ENCODE measurements around the gene MRTFA.
"Not testable (repeated sequence)": the region's sequence is repeated elsewhere in the genome, so short reads cannot be mapped to it uniquely, and the experiment has no call there.

Gene MRTFA

GRCh38 chr22:40588726-40589125, 47.8 kb downstream of the MRTFA start:
- Histone ChIP-seq H3K4me3 (replicated peaks; ENCODE audit: low read depth, low read length) (no peak overlapping the region), H3K27me3 (replicated peaks; ENCODE audit: control insufficient read depth, insufficient read depth, low read length) (no peaks in the 10 kb centered on the region), H3K36me3 (ENCODE audit: control insufficient read depth, insufficient read depth, low read length) (no peaks in the 10 kb centered on the region; the same call in 1 of the 2 replicates)
- no peak for TF ChIP-seq CTCF (IDR thresholded peaks at IDR 0.05; ENCODE audit: insufficient read depth, low read length, poor library complexity, severe bottlenecking)
- no peak for DNase-seq (ENCODE audit: extremely low read depth, insufficient read length)

DNA sequence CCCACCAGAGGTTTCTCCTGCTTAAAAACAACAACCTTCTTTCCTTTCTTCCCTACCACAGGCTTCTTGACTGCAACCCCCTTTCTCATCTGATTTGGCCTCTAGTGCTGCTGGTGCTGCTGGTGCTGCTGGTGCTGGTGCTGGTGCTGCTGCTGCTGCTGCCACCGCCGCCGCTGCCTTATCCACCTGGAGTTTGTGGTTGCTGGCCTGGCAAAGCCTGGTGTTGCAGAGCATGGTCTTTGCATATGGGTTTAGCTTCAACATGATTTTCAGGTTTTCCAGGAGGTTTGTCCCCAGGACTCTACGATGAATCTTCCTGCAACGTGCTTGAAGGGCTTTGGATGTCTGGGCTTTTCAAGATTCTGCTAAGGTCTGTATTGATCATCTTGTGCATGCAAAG, 49.7 kb downstream of the MRTFA start:
- Histone ChIP-seq H3K4me3 (replicated peaks; ENCODE audit: low read depth, low read length) (no peak overlapping the region), H3K27me3 (replicated peaks; ENCODE audit: control insufficient read depth, insufficient read depth, low read length) (no peaks in the 10 kb centered on the region), H3K36me3 (ENCODE audit: control insufficient read depth, insufficient read depth, low read length) (no peaks in the 10 kb centered on the region; the same call in 1 of the 2 replicates)
- no peak for TF ChIP-seq CTCF (IDR thresholded peaks at IDR 0.05; ENCODE audit: insufficient read depth, low read length, poor library complexity, severe bottlenecking)
- no peak for DNase-seq (ENCODE audit: extremely low read depth, insufficient read length)

DNA sequence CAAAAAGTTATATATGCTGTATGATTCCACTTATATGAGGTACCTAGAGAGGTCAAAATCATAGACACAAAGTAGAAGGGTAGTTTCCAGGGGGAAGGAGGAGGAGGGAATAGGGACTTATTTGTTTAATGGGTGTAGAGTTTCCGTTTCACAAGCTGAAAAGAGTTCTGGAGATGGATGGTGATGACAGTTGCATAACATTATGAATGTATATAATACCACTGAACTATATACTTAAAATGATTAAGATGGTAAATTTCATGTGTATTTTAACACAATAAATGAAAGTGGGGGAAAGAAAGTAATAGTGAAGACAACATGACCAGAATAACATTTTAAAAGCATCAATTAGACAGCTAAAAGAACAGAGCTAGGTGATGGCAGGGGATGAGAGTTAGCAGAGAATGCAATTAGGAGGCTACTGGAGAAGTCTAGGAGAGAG, 51.2 kb downstream of the MRTFA start:
- DNase-seq (ENCODE audit: extremely low read depth, insufficient read length), result no peak
- no peak for TF ChIP-seq CTCF (IDR thresholded peaks at IDR 0.05; ENCODE audit: insufficient read depth, low read length, poor library complexity, severe bottlenecking)
- Histone ChIP-seq H3K4me3 (replicated peaks; ENCODE audit: low read depth, low read length) (no peak overlapping the region), H3K36me3 (ENCODE audit: control insufficient read depth, insufficient read depth, low read length) (no peaks in the 10 kb centered on the region; the same call in 1 of the 2 replicates), H3K27me3 (replicated peaks; ENCODE audit: control insufficient read depth, insufficient read depth, low read length) (no peaks in the 10 kb centered on the region)

DNA sequence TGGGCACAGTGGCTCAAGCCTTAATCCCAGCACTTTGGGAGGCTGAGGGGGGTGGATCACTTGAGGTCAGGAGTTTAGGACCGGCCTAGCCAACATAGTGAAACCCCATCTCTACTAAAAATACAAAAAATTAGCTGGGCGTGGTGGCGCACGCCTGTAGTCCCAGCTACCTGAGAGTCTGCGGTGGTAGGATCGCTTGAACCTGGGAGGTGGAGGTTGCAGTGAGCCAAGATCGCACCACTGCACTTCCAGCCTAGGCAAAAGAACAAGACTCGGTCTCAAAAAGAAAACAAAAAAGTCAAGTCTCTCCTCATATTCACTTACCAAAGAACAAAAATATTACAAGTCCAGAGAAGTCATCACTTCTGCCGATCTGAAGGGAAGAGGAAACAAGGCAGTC, 51.8 kb downstream of the MRTFA start:
- not testable (repeated sequence) for H3K4me3 ChIP-seq (replicated peaks; ENCODE audit: low read depth, low read length); H3K36me3 ChIP-seq (ENCODE audit: control insufficient read depth, insufficient read depth, low read length); H3K27me3 ChIP-seq (replicated peaks; ENCODE audit: control insufficient read depth, insufficient read depth, low read length); DNase-seq (ENCODE audit: extremely low read depth, insufficient read length)

- H3K27me3 ChIP-seq (replicated peaks; ENCODE audit: control insufficient read depth, insufficient read depth, low read length), result no peaks in the 10 kb centered on the region
- no peak for DNase-seq (ENCODE audit: extremely low read depth, insufficient read length)
- peak overlapping the region; percentile 8; the same call in 1 of the 2 replicates for H3K4me3 ChIP-seq (replicated peaks; ENCODE audit: low read depth, low read length)
- no peak for TF ChIP-seq CTCF (IDR thresholded peaks at IDR 0.05; ENCODE audit: insufficient read depth, low read length, poor library complexity, severe bottlenecking)
- H3K36me3 ChIP-seq (ENCODE audit: control insufficient read depth, insufficient read depth, low read length), result no peaks in the 10 kb centered on the region; the same call in none of the 2 replicates
These were observed 53.3 kb downstream of the MRTFA start for GRCh38 chr22:40583053-40583741.

DNA sequence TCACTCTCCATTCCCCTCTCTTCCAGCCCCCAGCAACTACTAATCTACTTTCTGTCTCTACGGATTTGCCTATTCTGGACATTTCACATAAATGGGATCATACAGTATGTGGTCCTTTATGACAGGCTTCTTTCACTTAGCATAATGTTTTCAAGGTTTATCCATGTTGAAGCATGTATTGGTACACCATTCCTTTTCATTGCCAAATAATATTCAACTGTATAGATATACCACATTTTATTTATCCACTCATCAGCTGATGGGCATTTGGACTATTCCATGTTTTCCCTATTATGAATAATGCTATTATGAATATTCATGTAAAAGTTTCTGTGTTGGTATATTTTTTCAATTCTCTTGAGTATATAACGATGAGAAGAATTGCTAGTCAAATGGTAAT, 54.5 kb downstream of the MRTFA start:
- no peak for DNase-seq (ENCODE audit: extremely low read depth, insufficient read length)
- Histone ChIP-seq H3K27me3 (replicated peaks; ENCODE audit: control insufficient read depth, insufficient read depth, low read length) (no peaks in the 10 kb centered on the region), H3K4me3 (replicated peaks; ENCODE audit: low read depth, low read length) (no peak overlapping the region), H3K36me3 (ENCODE audit: control insufficient read depth, insufficient read depth, low read length) (no peaks in the 10 kb centered on the region; the same call in none of the 2 replicates)
- no peak for TF ChIP-seq CTCF (IDR thresholded peaks at IDR 0.05; ENCODE audit: insufficient read depth, low read length, poor library complexity, severe bottlenecking)

All from GM06990 (cell line).